ENCODE measurements around the gene TEAD2.

DNA sequence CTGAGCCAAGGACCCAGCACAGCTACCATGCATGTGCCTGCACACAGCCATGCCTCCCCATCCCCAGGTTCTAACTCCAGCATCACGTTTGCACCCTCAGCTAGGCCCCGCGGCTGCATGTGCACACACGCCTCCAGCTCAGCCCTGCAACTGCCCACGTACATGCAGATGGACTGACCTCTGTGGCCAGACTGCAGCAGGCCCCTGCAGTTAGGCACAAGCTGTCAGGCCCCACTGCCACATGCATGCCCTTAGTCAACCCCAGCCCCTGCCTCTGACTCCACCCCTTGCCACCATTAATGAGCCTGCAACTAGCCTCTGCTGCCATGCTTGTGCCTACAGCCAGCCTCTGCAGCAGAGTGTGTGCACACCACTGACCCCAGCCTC, 60.4 kb downstream of the TEAD2 start:
- TF ChIP-seq, protein P1, sequence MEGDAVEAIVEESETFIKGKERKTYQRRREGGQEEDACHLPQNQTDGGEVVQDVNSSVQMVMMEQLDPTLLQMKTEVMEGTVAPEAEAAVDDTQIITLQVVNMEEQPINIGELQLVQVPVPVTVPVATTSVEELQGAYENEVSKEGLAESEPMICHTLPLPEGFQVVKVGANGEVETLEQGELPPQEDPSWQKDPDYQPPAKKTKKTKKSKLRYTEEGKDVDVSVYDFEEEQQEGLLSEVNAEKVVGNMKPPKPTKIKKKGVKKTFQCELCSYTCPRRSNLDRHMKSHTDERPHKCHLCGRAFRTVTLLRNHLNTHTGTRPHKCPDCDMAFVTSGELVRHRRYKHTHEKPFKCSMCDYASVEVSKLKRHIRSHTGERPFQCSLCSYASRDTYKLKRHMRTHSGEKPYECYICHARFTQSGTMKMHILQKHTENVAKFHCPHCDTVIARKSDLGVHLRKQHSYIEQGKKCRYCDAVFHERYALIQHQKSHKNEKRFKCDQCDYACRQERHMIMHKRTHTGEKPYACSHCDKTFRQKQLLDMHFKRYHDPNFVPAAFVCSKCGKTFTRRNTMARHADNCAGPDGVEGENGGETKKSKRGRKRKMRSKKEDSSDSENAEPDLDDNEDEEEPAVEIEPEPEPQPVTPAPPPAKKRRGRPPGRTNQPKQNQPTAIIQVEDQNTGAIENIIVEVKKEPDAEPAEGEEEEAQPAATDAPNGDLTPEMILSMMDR (IDR thresholded peaks at IDR 0.05), result no peak
- TF ChIP-seq POLR2A (IDR thresholded peaks at IDR 0.05), result no peak

Measured in esophagus squamous epithelium (tissue), 4 donors.